Panc1 (cell line): ENCODE results near the gene CDH13. TPM values are rescaled to one million over a fixed set of nuclear protein-coding genes. Genes with fewer than 3 reads are reported as not detected.

ENCODE experiments used
- ATAC-seq: fragments of 200-7000 bp; cut with Tn5 transposase; 2 replicates; pipeline ENCODE4 v1.9.1; 2020; ENCODE audit warnings: mild to moderate bottlenecking, moderate library complexity
- BruUV-seq: library from RNA; stranded (reverse); fragments of 400-500 nt; replicated peaks from 2 replicates; lab custom pipeline; 2021; lab: Mats Ljungman, UMichigan
- CTCF ChIA-PET: fragments of 300-600 bp; sonication (Branson Sonifier 250); formaldehyde crosslinking; loops from one replicate; lab custom pipeline; 2022; ENCODE audit warnings: antibody characterized with exemption; lab: Charles Lee
- POLR2A ChIA-PET: fragments of 300-600 bp; sonication (Branson Sonifier 250); formaldehyde crosslinking; loops from one replicate; lab custom pipeline; 2022; ENCODE audit warnings: antibody characterized with exemption; lab: Charles Lee
- DNase-seq: peaks from one replicate; pipeline ENCODE4 v3.0.0-alpha.2; 2010; ENCODE audit warnings: low read depth, low spot score
- H3K27ac ChIP-seq: 2 replicates; pipeline ENCODE4 v1.5.1; 2011; ENCODE audit warnings: mild to moderate bottlenecking, low read length, inconsistent platforms
- H3K27me3 ChIP-seq: fragments of 200-500 bp; sonication (Bioruptor generic); 2 replicates; pipeline ENCODE4 v1.6.0; 2014; ENCODE audit warnings: low read length, inconsistent platforms; ENCODE audit not compliant: control insufficient read depth, insufficient read depth
- H3K36me3 ChIP-seq: fragments of 200-500 bp; sonication (Bioruptor generic); 2 replicates; pipeline ENCODE4 v1.5.1; 2014; ENCODE audit warnings: inconsistent platforms, mild to moderate bottlenecking, low read length, moderate library complexity; ENCODE audit not compliant: control insufficient read depth, insufficient read depth
- H3K4me1 ChIP-seq: 2 replicates; pipeline ENCODE4 v1.5.1; 2011; ENCODE audit warnings: inconsistent platforms, mild to moderate bottlenecking, low read length, moderate library complexity; ENCODE audit not compliant: control insufficient read depth, insufficient read depth
- H3K4me3 ChIP-seq, 2 experiments: 2 replicates each; pipeline ENCODE4 v1.5.1; 2011 to 2012; ENCODE audit warnings: low read depth in 2 of 2, low read length in 2 of 2, mild to moderate bottlenecking in 2 of 2, inconsistent platforms in 1 of 2, moderate library complexity in 1 of 2
- H3K9me3 ChIP-seq: fragments of 200-500 bp; sonication (Bioruptor generic); 2 replicates; pipeline ENCODE4 v1.5.1; 2014; ENCODE audit warnings: low read depth, mild to moderate bottlenecking, inconsistent platforms, low read length, moderate library complexity; ENCODE audit not compliant: control insufficient read depth, insufficient read depth
- POLR2AphosphoS5 ChIP-seq: IDR thresholded peaks from 2 replicates; pipeline ENCODE4 v1.6.1; 2012; ENCODE audit warnings: mild to moderate bottlenecking, low read depth, low read length, moderate library complexity
- SIN3A ChIP-seq: IDR thresholded peaks from 2 replicates; pipeline ENCODE4 v1.6.1; 2012; ENCODE audit warnings: low read depth, mild to moderate bottlenecking, low read length, moderate library complexity, borderline replicate concordance; ENCODE audit not compliant: insufficient read depth
- TCF7L2 ChIP-seq: IDR thresholded peaks from 2 replicates; pipeline ENCODE4 v1.6.1; 2011; ENCODE audit warnings: mild to moderate bottlenecking, low read depth, low read length, inconsistent platforms
- in situ Hi-C: cut with HindIII; loops from 2 replicates; pipeline ENCODE4 v1.10.0; 2016; ENCODE audit warnings: low sequenced_read_pairs, low pct_unique_long_range_greater_than_20kb
- intact Hi-C: fragments of 100-400 bp; cut with micrococcal nuclease; formaldehyde crosslinking; loops from one replicate; pipeline ENCODE4 v1.10.0; 2022; ENCODE audit not compliant: unreplicated experiment
- total RNA-seq: library from RNA; stranded (reverse); gene quantifications from one replicate; pipeline ENCODE4 v1.2.1, GENCODE V29; 2021; ENCODE audit not compliant: unreplicated experiment
- TF ChIP-seq, protein P1 (sequence below): fragments of 450-650 bp; IDR thresholded peaks from 2 replicates; pipeline ENCODE4 v1.5.1; 2017; ENCODE audit warnings: mild to moderate bottlenecking
- TF ChIP-seq, protein P2 (sequence below), 2 experiments: IDR thresholded peaks; 2 replicates each; pipeline ENCODE4 v1.6.1; 2011 to 2012; ENCODE audit warnings: low read depth in 2 of 2, control low read depth in 1 of 2, low read length in 1 of 2, mild to moderate bottlenecking in 1 of 2, moderate library complexity in 1 of 2; ENCODE audit not compliant: insufficient read depth in 1 of 2

Gene CDH13
- total RNA-seq, 1 experiment from 2014 or later: not detected

DNA sequence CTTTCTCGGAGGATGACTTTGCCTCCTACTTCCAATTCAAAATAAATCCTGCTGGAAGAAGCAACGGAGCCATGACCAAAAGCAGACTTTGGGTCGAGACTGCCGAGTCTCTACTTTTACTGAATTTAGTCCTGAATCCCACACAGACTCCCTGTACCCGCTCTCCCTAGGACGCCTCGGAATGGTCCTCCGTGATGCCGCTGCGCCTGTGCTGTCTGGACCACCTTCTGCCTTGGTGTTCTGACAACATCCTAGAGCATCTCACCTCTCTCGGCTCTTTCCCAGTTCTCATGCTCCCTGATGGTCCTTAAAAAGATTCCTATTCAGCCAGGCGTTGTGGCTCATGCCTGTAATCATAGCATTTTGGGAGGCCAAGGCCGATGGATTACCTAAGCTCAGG, 999.9 kb downstream of the CDH13 start:
- BruUV-seq: no TSS peak
- intact Hi-C loops: no loop called here
- ChIA-PET POLR2A (no interaction called here), CTCF (no interaction called here)
- in situ Hi-C loops: no loop called here
- no peaks in the 10 kb centered on the region for H3K4me1 ChIP-seq
- no peaks in the 10 kb centered on the region for H3K9me3 ChIP-seq
- H3K36me3 ChIP-seq: no peaks in the 10 kb centered on the region
- H3K4me3 ChIP-seq: no peak overlapping the region
- ATAC-seq (no peak), DNase-seq (no peak)
- TF ChIP-seq TCF7L2 (no peak), POLR2AphosphoS5 (no peak), SIN3A (no peak)
- TF ChIP-seq, protein P1, sequence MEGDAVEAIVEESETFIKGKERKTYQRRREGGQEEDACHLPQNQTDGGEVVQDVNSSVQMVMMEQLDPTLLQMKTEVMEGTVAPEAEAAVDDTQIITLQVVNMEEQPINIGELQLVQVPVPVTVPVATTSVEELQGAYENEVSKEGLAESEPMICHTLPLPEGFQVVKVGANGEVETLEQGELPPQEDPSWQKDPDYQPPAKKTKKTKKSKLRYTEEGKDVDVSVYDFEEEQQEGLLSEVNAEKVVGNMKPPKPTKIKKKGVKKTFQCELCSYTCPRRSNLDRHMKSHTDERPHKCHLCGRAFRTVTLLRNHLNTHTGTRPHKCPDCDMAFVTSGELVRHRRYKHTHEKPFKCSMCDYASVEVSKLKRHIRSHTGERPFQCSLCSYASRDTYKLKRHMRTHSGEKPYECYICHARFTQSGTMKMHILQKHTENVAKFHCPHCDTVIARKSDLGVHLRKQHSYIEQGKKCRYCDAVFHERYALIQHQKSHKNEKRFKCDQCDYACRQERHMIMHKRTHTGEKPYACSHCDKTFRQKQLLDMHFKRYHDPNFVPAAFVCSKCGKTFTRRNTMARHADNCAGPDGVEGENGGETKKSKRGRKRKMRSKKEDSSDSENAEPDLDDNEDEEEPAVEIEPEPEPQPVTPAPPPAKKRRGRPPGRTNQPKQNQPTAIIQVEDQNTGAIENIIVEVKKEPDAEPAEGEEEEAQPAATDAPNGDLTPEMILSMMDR: no peak
- TF ChIP-seq, protein P2, sequence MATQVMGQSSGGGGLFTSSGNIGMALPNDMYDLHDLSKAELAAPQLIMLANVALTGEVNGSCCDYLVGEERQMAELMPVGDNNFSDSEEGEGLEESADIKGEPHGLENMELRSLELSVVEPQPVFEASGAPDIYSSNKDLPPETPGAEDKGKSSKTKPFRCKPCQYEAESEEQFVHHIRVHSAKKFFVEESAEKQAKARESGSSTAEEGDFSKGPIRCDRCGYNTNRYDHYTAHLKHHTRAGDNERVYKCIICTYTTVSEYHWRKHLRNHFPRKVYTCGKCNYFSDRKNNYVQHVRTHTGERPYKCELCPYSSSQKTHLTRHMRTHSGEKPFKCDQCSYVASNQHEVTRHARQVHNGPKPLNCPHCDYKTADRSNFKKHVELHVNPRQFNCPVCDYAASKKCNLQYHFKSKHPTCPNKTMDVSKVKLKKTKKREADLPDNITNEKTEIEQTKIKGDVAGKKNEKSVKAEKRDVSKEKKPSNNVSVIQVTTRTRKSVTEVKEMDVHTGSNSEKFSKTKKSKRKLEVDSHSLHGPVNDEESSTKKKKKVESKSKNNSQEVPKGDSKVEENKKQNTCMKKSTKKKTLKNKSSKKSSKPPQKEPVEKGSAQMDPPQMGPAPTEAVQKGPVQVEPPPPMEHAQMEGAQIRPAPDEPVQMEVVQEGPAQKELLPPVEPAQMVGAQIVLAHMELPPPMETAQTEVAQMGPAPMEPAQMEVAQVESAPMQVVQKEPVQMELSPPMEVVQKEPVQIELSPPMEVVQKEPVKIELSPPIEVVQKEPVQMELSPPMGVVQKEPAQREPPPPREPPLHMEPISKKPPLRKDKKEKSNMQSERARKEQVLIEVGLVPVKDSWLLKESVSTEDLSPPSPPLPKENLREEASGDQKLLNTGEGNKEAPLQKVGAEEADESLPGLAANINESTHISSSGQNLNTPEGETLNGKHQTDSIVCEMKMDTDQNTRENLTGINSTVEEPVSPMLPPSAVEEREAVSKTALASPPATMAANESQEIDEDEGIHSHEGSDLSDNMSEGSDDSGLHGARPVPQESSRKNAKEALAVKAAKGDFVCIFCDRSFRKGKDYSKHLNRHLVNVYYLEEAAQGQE (IDR thresholded peaks at IDR 0.05; ENCODE audit: insufficient read depth in 1 of 2, low read depth in 2 of 2, low read length in 1 of 2): no peak
- no peak overlapping the region for H3K27ac ChIP-seq
- H3K27me3 ChIP-seq: peaks cover 3% of the 10 kb centered on the region; the same call in 1 of the 2 replicates

DNA sequence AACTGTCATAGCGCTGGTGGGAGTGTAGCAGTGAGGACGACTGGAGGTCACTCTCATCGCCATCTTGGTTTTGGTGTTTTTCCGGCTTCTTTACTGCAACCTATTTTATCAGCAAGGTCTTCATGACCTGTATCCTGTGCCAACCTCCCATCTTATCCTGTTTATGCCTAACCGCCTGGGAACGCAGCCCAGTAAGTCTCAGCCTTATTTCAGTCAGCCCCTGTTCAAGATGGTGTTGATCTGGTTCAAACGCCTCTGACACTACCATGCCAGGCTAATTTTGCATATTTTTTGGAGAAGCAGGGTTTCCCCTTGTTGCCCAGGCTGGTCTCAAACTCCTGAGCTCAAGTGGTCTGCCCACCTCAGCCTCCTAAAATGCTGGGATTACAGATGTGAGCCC, 1001.2 kb downstream of the CDH13 start:
- Histone ChIP-seq H3K36me3 (no peaks in the 10 kb centered on the region), H3K27ac (no peak overlapping the region), H3K27me3 (no peaks in the 10 kb centered on the region), H3K4me3 (no peak overlapping the region), H3K4me1 (no peaks in the 10 kb centered on the region), H3K9me3 (no peaks in the 10 kb centered on the region)
- CTCF ChIA-PET: no interaction called here
- TF ChIP-seq POLR2AphosphoS5 (no peak), SIN3A (no peak), TCF7L2 (no peak)
- TF ChIP-seq, protein P1: no peak
- TF ChIP-seq, protein P2 (IDR thresholded peaks at IDR 0.05; ENCODE audit: insufficient read depth in 1 of 2, low read depth in 2 of 2, low read length in 1 of 2): no peak
- in situ Hi-C loops (no loop called here), intact Hi-C loops (no loop called here)
- no peak for DNase-seq
- no TSS peak for BruUV-seq
- ATAC-seq: no peak
- POLR2A ChIA-PET: no interaction called here
